ENCODE measurements around the gene MEN1. TPM values are rescaled to one million over a fixed set of nuclear protein-coding genes. Genes with fewer than 3 reads are reported as not detected.

Gene MEN1
- polyA plus RNA-seq, 3 donors: 9.4 to 26.2 (median 10.0) TPM

DNA sequence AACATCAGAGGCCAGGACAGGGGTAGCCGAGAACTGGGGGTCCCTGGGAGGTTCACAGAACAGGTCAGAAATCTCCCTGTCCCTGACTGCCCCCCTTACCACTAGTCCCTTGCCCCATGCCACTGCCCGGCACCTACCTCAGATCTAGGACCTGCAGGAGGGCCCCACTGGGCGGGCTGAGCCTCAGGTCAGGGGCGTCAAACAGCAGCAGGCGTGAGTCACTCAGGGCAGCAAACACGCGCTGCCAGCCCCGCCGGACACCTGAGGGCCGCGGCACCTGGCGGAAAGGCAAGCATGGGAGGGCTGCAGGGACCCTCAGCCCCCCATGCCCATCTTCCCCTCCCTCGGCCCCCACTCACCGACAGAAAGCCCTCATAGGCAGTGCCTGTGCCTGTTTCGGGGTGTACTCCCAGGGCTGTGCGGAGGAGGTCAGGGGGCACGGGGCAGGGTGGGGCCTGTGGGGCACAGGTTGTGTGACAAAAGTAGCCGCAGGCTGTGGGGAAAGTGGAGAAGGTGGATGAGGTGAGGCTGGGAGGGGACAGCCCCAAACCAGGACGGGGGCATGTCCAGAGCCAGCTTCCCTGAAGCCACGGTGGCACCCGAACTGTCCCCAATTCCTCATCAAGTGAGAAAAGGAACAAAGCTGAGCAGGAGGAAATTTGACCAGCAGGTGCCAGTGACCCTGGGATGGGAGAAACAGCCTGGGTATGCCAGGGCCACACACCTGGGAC is 22.3 kb upstream of the MEN1 start:
- no peak overlapping the region for H3K27ac Mint-ChIP-seq
- no peak for DNase-seq
- H3K4me1 ChIP-seq (ENCODE audit: control insufficient read depth in 1 of 2, insufficient read depth in 2 of 2, low read length in 2 of 2): no peaks in the 10 kb centered on the region
- TF ChIP-seq, protein P1, sequence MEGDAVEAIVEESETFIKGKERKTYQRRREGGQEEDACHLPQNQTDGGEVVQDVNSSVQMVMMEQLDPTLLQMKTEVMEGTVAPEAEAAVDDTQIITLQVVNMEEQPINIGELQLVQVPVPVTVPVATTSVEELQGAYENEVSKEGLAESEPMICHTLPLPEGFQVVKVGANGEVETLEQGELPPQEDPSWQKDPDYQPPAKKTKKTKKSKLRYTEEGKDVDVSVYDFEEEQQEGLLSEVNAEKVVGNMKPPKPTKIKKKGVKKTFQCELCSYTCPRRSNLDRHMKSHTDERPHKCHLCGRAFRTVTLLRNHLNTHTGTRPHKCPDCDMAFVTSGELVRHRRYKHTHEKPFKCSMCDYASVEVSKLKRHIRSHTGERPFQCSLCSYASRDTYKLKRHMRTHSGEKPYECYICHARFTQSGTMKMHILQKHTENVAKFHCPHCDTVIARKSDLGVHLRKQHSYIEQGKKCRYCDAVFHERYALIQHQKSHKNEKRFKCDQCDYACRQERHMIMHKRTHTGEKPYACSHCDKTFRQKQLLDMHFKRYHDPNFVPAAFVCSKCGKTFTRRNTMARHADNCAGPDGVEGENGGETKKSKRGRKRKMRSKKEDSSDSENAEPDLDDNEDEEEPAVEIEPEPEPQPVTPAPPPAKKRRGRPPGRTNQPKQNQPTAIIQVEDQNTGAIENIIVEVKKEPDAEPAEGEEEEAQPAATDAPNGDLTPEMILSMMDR (IDR thresholded peaks at IDR 0.05): no peak
- H4K20me1 ChIP-seq (ENCODE audit: insufficient read depth, low read length): no peaks in the 10 kb centered on the region
- intact Hi-C loops (cut with micrococcal nuclease): no loop called here
- H3K4me3 Mint-ChIP-seq: no peak overlapping the region
- no peak overlapping the region for H3K9ac ChIP-seq (ENCODE audit: insufficient read depth, low read length, poor library complexity, severe bottlenecking)
- H2AFZ ChIP-seq (ENCODE audit: insufficient read depth, low read depth, low read length, poor library complexity, severe bottlenecking): no peak overlapping the region
- no peaks in the 10 kb centered on the region for H3K9me3 Mint-ChIP-seq
- H3K27ac ChIP-seq (ENCODE audit: low read depth in 1 of 2, low read length in 2 of 2): no peak overlapping the region
- no peaks in the 10 kb centered on the region for H3K36me3 ChIP-seq (replicated peaks in 1 of 2; ENCODE audit: control insufficient read depth in 1 of 2, insufficient read depth in 2 of 2, low read length in 2 of 2)
- H3K4me2 ChIP-seq (replicated peaks; ENCODE audit: extremely low read depth, low read length, poor library complexity, severe bottlenecking): no peak overlapping the region
- H3K4me3 ChIP-seq (replicated peaks in 1 of 3; ENCODE audit: low read depth in 2 of 3, low read length in 3 of 3): no peak overlapping the region
- no peaks in the 10 kb centered on the region for H3K27me3 ChIP-seq (ENCODE audit: control insufficient read depth in 2 of 2, insufficient read depth in 2 of 2, low read length in 2 of 2)
- peaks cover 2 to 3% (median 3%) of the 10 kb centered on the region in 3 donors for H3K27me3 Mint-ChIP-seq (ENCODE audit: low read depth in 3 of 3)
- H3K79me2 ChIP-seq (ENCODE audit: insufficient read depth, low read length): no peaks in the 10 kb centered on the region
- H3K9me3 ChIP-seq (replicated peaks in 1 of 2; ENCODE audit: control insufficient read depth in 1 of 2, insufficient read depth in 1 of 2, low read length in 2 of 2): no peaks in the 10 kb centered on the region
- H3K4me1 Mint-ChIP-seq: peaks cover 3% of the 10 kb centered on the region
- H3K36me3 Mint-ChIP-seq: no peaks in the 10 kb centered on the region
- WGBS (ENCODE audit: insufficient coverage): 97% methylated on average over 13 of the region's 21 CpGs

DNA sequence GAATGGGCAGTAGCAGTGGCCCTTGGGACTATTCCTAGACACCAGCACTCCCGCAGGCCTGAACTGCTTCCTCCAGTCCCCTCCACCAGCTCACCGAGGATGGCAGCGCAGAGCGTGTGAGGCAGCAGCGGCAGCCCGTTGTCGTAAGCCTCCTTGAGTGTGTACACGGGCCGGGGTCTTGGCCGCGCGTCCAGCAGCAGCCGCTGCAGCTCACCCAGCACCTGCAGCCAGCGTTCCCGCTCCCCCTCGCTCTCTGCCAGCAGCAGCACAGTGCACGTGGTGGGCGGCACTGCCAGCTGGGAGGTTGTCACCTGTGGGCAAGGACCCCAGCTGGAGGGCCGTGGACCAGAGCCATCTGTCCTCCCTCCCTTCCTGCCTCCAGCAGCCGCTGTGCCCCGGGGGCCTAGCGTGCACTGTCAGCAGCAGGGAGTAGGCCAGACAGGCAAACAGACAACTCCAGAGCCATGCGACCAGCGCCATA is 21.1 kb upstream of the MEN1 start:
- H3K36me3 ChIP-seq (replicated peaks in 1 of 2; ENCODE audit: control insufficient read depth in 1 of 2, insufficient read depth in 2 of 2, low read length in 2 of 2): no peaks in the 10 kb centered on the region
- H3K79me2 ChIP-seq (ENCODE audit: insufficient read depth, low read length): no peaks in the 10 kb centered on the region
- no peak overlapping the region for H3K27ac ChIP-seq (ENCODE audit: low read depth in 1 of 2, low read length in 2 of 2)
- H3K27me3 ChIP-seq (ENCODE audit: control insufficient read depth in 2 of 2, insufficient read depth in 2 of 2, low read length in 2 of 2): no peaks in the 10 kb centered on the region
- no peaks in the 10 kb centered on the region for H4K20me1 ChIP-seq (ENCODE audit: insufficient read depth, low read length)
- peaks cover 3% of the 10 kb centered on the region for H3K4me1 Mint-ChIP-seq
- no peaks in the 10 kb centered on the region for H3K36me3 Mint-ChIP-seq
- H3K4me3 ChIP-seq (replicated peaks in 1 of 3; ENCODE audit: low read depth in 2 of 3, low read length in 3 of 3): no peak overlapping the region
- no peaks in the 10 kb centered on the region for H3K9me3 Mint-ChIP-seq
- intact Hi-C loops (cut with micrococcal nuclease): no loop called here
- 99% methylated on average over 24 of the region's 24 CpGs for WGBS (ENCODE audit: insufficient coverage)
- no peak overlapping the region for H2AFZ ChIP-seq (ENCODE audit: insufficient read depth, low read depth, low read length, poor library complexity, severe bottlenecking)
- H3K9ac ChIP-seq (ENCODE audit: insufficient read depth, low read length, poor library complexity, severe bottlenecking): no peak overlapping the region
- no peak for DNase-seq
- TF ChIP-seq, protein P1 (IDR thresholded peaks at IDR 0.05): no peak
- no peak overlapping the region for H3K27ac Mint-ChIP-seq
- no peaks in the 10 kb centered on the region for H3K4me1 ChIP-seq (ENCODE audit: control insufficient read depth in 1 of 2, insufficient read depth in 2 of 2, low read length in 2 of 2)
- peak overlapping the region in 1 of 2 donors; percentile 27 for H3K4me3 Mint-ChIP-seq
- no peak overlapping the region for H3K4me2 ChIP-seq (replicated peaks; ENCODE audit: extremely low read depth, low read length, poor library complexity, severe bottlenecking)
- H3K27me3 Mint-ChIP-seq (ENCODE audit: low read depth in 3 of 3): peaks cover 0 to 2% (median 1%) of the 10 kb centered on the region in 3 donors
- H3K9me3 ChIP-seq (replicated peaks in 1 of 2; ENCODE audit: control insufficient read depth in 1 of 2, insufficient read depth in 1 of 2, low read length in 2 of 2): no peaks in the 10 kb centered on the region
